ENCODE data around the gene ABI2.

GRCh38 chr2:203399031-203399430 is 70.8 kb downstream of the ABI2 start:
- TF ChIP-seq CTCF (IDR thresholded peaks at IDR 0.05) (no peak), EZH2phosphoT487 (IDR thresholded peaks at IDR 0.05) (no peak), EZH2 (IDR thresholded peaks at IDR 0.05) (no peak)

Measured in neural progenitor cell (in vitro differentiated cells).